ENCODE results near the gene NEDD8.
"Not testable (repeated sequence)": the region's sequence is repeated elsewhere in the genome, so short reads cannot be mapped to it uniquely, and the experiment has no call there.

The NEDD8 gene

DNA sequence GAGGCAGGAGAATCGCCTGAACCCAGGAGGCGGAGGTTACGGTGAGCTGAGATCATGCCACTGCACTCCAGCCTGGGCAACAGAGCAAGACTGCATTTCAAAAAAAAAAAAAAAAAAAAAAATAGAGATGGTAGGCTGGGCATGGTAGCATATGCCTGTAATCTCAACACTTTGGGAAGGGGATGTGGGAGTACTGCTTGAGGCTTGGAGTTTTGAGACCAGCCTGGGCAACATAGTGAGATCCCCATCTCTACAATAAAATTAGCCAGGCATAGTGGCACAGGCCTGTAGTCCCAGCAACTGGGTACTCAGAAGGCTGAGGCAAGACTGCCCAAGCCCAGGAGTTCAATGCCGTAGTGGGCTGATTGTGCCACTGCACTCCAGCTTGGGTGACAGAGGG, 9.2 kb downstream of the NEDD8 start:
- DNase-seq (ENCODE audit: low spot score) = not testable (repeated sequence)

DNA sequence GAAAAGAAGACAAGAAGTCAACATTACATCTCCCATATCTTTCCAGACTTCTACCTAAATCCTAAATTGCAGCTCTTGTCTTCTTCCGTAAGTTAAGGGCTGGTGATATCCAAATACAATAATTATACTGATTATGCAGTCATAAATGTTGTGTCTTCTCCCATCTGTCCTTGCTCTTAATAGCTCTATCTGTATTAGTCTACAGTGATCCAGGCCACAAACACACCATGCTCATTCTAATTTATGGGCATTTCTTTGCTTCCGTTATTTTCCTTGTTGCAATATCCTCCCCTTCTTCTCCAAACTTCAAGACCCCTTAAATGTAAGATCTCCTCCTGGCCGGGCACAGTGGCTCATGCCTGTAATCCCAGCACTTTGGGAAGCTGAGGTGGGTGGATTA, 12.6 kb downstream of the NEDD8 start:
- DNase-seq (ENCODE audit: low spot score) = no peak

- no peak for DNase-seq (ENCODE audit: low spot score)
These were observed 13.1 kb downstream of the NEDD8 start for GRCh38 chr14:24219080-24219479.

- DNase-seq (ENCODE audit: low spot score) = not testable (repeated sequence)
These were observed 15.3 kb downstream of the NEDD8 start for GRCh38 chr14:24216876-24217275.

DNA sequence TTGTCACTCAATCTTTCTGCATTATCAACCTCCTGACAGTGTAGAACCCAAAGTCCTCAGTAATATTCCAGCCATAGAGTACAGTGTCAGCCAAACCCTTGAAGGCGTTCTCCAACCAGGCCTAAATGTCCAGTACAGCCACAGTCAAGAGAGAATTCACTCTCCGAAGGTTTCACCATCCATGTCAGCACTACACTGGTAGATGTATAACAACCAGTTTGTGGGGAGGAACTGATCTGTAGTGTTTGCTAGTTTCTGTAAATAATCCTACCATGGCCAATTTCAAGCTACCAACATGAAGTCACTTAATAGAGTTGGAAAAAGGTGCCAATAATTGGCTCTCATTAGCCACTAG, 15.8 kb downstream of the NEDD8 start:
- DNase-seq (ENCODE audit: low spot score) = no peak

- peak; percentile 85 for DNase-seq (ENCODE audit: low spot score)
These were observed 16.4 kb downstream of the NEDD8 start, which contains the start of gene MDP1 for GRCh38 chr14:24215495-24216344. Gene MDP1, minus strand, starts transcription at chr14:24216066. Its CDS starts 111 bp downstream, at chr14:24215955.

- no peak for DNase-seq (ENCODE audit: low spot score)
These were observed 18.1 kb downstream of the NEDD8 start for GRCh38 chr14:24213866-24214662.

DNA sequence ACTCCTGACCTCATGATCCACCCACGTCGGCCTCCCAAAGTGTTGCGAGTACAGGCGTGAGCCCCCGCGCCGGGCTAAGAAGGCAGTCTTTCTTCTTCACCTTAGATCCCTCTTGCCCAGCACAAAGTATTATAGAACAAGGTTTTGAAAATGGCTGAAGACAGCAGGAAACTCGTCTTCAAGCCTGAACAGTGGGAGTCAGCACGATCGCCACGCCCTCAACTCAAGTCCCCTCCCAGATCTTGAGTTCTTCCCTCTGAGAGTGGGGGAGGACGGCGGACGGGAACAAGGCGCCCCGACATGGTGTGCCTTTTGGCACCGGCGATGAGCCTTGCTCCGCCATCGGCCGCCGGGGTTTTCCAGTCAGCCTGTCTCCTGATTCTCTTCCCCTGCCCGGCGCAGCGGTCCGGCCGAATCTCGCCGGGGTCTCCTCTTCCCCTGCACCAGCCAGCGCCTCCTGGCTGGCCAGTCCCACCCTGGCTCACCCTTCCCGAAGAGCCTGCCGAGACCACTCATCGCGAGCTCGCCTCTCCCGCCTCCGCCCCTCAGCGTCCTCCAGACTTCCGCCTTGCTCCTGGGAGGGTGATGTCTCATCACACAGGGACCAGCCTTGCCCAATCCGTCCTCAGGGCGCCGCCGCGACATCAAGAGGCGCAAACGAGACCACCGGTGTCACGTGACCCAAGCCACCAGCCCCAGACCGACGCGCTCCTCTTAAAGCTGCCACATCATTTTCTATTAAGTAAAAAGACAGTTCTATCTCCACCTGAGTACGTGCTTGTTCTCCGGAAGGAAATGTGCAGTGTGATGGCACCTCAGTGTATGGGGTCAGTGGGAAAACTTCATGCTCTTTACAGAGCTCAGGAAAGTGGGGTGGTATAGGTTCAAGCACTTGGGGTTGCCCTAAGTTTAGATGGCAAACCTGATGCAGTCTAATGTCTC, 19.0 kb downstream of the NEDD8 start, which contains the start of gene CHMP4A:
Gene CHMP4A, minus strand, starts transcription at position 565 of the 942 bp plus-strand sequence. Its CDS starts 49 bp downstream, at position 516.
- DNase-seq (ENCODE audit: low spot score) = peak; percentile 96

DNA sequence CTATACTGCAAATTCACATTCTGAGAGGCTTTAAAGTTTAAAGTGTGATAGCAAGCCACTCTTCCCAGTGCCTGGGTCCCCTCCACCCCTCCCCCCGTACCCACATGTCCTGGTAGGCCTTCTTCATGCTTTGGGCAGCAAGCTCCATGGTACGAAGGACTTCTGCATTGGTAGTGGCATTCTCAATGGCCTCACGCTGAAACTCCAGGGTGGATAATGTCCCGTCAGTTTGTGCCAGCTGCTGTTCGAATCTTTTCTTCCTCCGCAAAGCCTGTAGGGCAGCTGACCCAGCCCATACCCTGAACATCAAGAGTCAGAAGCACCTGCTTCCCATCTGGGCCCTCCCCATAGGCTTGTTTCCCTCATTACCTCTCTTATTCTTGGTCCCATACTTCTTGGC, 20.9 kb downstream of the NEDD8 start:
- DNase-seq (ENCODE audit: low spot score) = no peak

DNA sequence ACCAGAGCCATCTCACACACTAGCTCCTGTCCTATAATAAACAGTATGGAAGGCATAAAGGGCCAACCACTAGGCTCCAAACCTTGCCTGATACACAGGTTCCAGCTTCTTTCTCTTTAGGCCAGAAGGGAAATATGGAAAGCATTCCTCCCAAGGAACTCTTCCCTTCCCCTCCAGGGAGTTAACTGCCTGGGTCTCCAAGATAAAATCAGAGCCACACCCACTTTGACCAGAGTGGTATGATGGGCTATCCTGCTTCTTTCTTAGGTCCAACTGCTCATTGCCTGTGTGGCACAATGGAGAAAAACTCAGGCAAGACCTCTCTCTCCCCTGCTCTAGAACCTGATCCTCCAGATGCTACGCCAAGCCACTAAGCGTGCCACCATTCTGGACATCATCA, 24.5 kb downstream of the NEDD8 start:
- DNase-seq (ENCODE audit: low spot score) = no peak

GRCh38 chr14:24207104-24207551, 25.0 kb downstream of the NEDD8 start:
- no peak for DNase-seq (ENCODE audit: low spot score)

DNA sequence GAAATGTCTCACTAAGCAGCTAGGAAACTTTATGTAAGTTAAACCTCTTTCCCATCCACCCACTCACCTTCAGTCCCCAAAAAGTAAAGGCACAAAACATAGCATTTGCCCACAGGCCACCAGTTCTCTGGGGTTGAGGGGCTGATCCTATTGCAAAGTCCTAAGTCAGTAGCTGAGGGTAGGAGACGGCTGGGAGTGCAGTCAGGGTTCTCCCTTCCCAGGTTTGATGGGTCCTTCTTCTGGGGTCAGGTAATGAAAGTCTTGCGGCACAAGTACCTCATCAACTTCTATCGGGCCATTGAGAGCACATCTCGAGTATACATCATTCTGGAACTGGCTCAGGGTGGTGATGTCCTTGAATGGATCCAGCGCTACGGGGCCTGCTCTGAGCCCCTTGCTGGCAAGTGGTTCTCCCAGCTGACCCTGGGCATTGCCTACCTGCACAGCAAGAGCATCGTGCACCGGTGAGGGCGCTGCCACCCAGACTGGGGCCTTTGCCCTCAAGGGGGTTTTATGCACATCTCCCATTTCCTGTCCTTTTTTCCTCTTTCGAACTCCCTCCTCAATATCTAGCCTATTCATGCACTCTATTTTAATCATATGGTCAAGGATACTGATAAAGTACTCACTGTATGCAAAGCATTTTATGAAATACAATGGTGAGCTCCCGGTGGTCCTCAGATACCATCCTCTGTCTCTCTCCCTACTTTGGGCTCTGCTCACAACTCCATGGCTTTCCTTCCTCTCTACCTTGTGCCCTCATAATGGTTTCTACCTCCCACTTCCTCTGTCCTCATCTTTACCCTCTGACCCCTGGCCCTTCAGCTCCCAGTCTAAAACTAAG, 25.7 kb downstream of the NEDD8 start:
- no peak for DNase-seq (ENCODE audit: low spot score)

- no peak for DNase-seq (ENCODE audit: low spot score)
These were observed 27.7 kb downstream of the NEDD8 start for GRCh38 chr14:24204163-24205146.

DNA sequence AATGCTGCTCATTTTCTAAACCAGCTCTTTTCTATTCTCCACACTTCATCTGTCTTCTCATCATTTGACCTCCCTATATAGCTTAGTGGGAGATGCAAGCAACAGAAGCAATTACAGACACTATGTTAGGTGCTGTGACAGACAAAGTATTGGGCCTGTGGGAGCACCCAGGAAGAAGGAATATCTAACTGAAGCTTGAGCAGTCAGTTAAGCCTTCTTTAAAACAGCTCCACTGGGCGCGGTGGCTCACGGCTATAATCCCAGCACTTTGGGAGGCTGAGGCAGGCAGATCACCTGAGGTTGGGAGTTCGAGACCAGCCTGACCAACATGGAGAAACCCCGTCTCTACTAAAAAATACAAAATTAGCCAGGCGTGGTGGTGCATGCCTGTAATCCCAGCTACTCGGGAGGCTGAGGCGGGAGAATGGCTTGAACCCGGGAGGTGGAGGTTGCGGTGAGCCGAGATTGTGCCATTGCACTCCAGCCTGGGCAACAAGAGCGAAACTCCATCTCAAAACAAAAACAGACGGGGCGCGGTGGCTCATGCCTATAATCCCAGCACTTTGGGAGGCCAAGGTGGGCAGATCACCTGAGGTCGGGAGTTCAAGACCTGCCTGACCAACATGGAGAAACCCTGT, 28.8 kb downstream of the NEDD8 start:
- DNase-seq (ENCODE audit: low spot score) = not testable (repeated sequence)

DNA sequence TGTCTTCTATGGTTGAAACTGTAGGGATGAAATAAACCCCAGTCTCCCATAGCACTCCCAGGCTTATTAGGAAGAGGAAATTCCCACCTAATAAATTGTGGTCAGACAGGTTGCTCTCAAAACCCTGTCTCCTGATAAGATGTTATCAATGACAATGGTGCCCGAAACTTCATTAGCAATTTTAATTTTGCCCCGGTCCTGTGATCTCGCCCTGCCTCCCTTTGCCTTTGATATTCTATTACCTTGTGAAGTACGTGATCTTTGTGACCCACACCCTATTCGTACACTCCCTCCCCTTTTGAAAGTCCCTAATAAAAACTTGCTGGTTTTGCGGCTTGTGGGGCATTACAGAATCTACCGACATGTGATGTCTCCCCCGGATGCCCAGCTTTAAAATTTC, 29.6 kb downstream of the NEDD8 start:
- not testable (repeated sequence) for DNase-seq (ENCODE audit: low spot score)

DNA sequence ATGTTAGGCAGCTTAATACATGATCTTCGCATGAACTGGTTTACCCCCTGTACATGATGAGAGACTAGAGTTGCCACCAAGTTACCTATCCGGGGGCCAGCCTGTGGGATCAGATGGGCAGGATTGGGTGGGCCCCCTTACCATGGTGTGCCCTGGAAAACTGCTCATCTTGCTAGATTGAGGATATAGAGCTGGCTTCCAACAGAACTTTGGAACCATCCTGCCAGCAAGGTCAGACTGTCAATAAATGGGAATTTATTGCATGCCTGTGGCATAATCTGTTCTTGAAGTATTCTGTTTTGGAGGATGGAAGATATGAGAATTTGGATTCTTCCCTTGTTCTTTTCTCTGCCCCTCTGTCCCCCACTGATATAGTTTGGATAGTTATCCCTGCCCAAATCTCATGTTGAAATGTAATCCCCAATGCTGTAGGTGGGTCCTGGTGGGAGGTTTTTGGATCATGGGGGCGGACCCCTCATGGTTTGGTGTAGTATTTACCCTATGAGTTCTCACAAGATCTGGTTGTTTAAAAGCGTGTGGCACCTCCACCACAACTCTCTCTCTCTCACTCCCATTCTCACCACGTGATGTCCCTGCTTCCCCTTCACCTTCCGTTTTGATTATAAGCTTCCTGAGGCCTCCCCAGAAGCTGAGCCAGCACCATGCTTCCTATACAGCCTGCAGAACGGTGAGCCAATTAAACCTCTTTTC, 33.2 kb downstream of the NEDD8 start:
- DNase-seq (ENCODE audit: low spot score) = no peak

DNA sequence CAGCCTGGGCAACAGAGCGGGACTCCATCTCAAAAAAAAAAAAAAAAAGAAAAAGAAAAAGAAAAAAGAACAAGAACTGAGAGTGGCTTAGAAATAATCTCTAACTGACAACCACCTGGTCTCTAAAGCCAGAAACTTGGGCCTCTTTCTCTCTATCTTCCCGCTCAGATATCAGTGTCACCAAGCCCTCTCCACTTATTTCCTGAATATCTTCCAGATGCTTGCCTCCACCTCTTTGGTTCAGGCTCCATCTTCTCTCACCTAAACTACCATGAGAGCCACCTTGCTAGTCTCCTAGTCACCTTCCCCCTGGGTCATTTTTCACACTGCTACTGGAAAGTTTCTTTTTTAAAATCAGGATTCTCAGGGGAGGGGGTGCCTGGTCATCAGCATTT, 35.1 kb downstream of the NEDD8 start:
- no peak for DNase-seq (ENCODE audit: low spot score)
